Omental fat pad (tissue), 4 donors: ENCODE measurements around the gene KDM3B. TPM values are rescaled to one million over a fixed set of nuclear protein-coding genes. Genes with fewer than 3 reads are reported as not detected.
A peak's percentile ranks its signal among the peaks of the same experiment; 100 is the strongest.

Experiments
- ATAC-seq: fragments of 150-250 bp; one replicate; pipeline ENCODE4 v1.9.1; 2016; ENCODE audit warnings: mild to moderate bottlenecking, moderate library complexity; ENCODE audit not compliant: low FRiP score
- DNase-seq: peaks from one replicate; pipeline ENCODE4 v3.0.0-alpha.2; 2019; ENCODE audit warnings: low spot score
- total RNA-seq, 4 donors: library from RNA; depleted of rRNA; stranded (reverse); fragments of >200 nt; gene quantifications; one replicate each; pipeline ENCODE4 v1.1.0, GENCODE V29; 2016
- TF ChIP-seq, protein P1 (sequence below), 3 donors: fragments of 450-650 bp; IDR thresholded peaks; one replicate each; pipeline ENCODE4 v1.5.1; 2016 to 2017; ENCODE audit warnings: antibody characterized with exemption in 3 of 3, mild to moderate bottlenecking in 3 of 3, moderate library complexity in 2 of 3

Gene KDM3B
- total RNA-seq, 4 donors from 2014 or later = 47.6 to 66.2 (median 54.1) TPM

GRCh38 chr5:138330813-138331448 is 21.6 kb upstream of the KDM3B start:
- TF ChIP-seq, protein P1, sequence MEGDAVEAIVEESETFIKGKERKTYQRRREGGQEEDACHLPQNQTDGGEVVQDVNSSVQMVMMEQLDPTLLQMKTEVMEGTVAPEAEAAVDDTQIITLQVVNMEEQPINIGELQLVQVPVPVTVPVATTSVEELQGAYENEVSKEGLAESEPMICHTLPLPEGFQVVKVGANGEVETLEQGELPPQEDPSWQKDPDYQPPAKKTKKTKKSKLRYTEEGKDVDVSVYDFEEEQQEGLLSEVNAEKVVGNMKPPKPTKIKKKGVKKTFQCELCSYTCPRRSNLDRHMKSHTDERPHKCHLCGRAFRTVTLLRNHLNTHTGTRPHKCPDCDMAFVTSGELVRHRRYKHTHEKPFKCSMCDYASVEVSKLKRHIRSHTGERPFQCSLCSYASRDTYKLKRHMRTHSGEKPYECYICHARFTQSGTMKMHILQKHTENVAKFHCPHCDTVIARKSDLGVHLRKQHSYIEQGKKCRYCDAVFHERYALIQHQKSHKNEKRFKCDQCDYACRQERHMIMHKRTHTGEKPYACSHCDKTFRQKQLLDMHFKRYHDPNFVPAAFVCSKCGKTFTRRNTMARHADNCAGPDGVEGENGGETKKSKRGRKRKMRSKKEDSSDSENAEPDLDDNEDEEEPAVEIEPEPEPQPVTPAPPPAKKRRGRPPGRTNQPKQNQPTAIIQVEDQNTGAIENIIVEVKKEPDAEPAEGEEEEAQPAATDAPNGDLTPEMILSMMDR (IDR thresholded peaks at IDR 0.05) = no peak
- ATAC-seq (no peak), DNase-seq (no peak)

GRCh38 chr5:138331449-138332368 is 20.8 kb upstream of the KDM3B start, which contains the start of gene CDC25C:
Gene CDC25C (minus strand): TSS chr5:138331804. CDS start chr5:138331180, 624 bp downstream.
- peak; percentile 85 for DNase-seq
- peak; percentile 100 for ATAC-seq
- TF ChIP-seq, protein P1 (IDR thresholded peaks at IDR 0.05) = no peak

DNA sequence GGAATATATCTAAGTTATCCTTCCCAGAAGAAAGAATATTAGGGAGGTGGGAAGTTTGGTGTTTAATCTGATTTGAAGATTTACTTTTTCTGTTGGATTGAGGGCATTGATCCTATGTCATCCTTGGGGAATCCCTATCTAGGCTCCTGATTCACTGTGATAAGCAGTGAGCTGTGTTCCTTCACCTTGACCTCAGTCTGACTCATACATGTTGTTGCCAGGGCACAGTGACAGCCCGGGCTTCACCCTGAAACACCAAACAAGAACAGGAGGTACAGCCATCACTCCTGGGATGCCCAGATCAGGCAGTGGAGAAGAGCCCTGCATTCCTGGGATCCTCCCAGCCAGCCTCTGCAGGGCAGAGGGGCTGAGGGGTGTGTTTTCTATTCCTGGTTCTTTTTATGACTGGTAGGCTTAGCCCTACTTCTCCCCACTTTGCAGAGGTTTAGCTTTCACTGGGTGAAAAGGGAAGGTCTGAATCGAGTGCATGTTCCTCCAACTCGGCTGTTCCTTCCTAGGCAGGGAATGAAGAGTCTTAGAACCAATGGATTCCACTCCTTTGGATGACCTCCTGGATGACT is 17.5 kb upstream of the KDM3B start:
- no peak for DNase-seq
- TF ChIP-seq, protein P1 (IDR thresholded peaks at IDR 0.05) = no peak
- ATAC-seq = no peak

DNA sequence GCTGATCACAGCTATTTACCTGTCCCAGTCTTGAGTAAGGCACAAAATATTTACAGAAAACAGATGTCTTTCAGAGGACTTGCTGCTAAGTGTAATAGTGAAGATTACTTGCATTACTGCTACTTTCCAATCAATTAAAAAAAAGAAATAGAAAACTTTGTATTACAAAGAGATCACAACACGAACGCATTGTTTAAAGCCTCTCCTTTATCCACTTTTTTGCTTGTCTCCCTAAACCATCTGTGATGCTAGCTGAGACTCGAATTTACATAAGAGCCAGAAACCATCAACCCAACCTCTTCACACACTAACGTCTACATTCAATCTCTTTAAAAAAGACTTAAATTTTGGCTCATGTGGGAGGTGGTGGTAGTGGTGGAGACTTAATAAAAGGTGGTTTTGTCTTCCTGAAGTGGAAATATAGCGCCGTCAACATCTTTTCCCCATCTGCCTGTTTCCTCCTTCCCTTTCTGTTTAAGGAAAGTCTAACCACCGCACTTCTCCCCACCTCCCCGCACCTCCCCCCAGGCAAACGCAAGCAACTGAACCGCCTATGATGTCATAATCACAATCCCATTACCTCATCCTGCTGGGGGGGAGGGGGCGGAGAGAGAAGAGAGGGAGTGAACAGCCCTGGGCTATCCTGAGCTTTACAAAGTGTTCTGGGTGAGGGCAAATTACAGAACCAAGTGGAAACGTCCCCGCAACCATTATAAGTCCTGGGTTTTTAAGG is 15.4 kb upstream of the KDM3B start:
- ATAC-seq (peak; percentile 64), DNase-seq (peak; percentile 90)
- TF ChIP-seq, protein P1 (IDR thresholded peaks at IDR 0.05) = no peak

DNA sequence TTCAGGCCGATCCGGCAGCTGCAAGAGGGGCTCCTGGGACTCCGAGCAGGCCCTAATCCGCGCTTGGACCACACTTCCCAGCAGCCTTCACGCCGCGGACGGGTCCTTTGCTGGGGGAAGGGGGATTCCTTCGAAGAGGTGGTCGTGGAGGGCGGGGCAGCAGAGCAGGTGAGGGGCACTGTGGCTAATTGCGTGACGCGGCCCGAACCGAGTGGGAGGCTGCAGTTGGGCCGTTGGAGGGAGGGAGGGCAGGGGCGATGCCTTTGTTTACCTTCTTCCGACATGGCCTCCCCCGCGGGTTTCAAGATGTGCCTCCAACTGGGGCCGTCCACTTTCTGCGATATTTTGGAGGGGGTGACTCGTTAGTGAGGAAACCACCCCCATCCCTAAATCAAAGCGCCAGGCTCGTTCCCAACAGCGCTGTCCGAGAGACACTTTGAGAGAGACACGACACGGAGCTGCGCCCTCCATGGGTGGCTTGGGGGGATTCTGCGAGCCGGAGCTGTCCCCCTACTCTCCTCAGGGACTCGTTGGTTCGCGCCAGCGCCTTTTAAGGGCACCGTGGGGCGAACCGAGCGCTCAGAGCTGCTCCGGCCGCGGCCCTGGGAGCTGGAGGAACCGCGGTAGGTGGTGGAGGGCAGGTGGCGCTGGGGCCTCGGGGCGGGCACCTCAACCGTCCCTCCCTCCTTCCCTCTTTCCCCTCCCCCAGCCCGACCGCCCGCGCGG is 14.6 kb upstream of the KDM3B start, which contains the start of gene FAM53C:
Gene FAM53C (plus strand): TSS at position 582 of the 726 bp plus-strand sequence. CDS start 3,070 bp downstream, outside the sequence.
- peak; percentile 96 for ATAC-seq
- peak; percentile 87 for DNase-seq
- TF ChIP-seq, protein P1 (IDR thresholded peaks at IDR 0.05) = no peak
